GM12874 (cell line): ENCODE measurements around the gene MRNIP.

ENCODE experiments used
- TF ChIP-seq, protein P1 (sequence below): IDR thresholded peaks from 2 replicates; pipeline ENCODE4 v1.5.1; 2011; ENCODE audit warnings: low read depth, mild to moderate bottlenecking, control low read depth, low read length, moderate library complexity; ENCODE audit not compliant: insufficient read depth

MRNIP gene

DNA sequence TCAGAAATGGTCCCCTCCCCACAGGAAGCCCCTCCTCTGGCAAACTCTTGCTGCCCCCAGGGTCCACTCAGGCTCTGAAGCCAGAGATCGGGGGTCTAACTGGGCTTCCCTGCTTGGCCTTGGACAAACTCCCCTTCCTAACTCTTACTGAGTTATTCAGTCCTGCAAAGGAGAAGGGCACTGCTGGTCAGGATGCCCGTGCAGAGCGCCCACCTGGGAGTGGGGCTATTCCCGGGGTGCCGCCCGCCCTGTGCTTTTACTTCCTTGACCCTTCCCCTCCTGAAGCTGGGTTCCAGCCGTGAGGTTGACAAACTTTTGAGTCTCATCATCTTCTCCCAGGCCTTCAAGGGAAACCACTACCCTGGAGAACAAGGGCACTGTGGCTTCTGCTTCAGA, 44.1 kb upstream of the MRNIP start:
- TF ChIP-seq, protein P1, sequence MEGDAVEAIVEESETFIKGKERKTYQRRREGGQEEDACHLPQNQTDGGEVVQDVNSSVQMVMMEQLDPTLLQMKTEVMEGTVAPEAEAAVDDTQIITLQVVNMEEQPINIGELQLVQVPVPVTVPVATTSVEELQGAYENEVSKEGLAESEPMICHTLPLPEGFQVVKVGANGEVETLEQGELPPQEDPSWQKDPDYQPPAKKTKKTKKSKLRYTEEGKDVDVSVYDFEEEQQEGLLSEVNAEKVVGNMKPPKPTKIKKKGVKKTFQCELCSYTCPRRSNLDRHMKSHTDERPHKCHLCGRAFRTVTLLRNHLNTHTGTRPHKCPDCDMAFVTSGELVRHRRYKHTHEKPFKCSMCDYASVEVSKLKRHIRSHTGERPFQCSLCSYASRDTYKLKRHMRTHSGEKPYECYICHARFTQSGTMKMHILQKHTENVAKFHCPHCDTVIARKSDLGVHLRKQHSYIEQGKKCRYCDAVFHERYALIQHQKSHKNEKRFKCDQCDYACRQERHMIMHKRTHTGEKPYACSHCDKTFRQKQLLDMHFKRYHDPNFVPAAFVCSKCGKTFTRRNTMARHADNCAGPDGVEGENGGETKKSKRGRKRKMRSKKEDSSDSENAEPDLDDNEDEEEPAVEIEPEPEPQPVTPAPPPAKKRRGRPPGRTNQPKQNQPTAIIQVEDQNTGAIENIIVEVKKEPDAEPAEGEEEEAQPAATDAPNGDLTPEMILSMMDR = no peak

DNA sequence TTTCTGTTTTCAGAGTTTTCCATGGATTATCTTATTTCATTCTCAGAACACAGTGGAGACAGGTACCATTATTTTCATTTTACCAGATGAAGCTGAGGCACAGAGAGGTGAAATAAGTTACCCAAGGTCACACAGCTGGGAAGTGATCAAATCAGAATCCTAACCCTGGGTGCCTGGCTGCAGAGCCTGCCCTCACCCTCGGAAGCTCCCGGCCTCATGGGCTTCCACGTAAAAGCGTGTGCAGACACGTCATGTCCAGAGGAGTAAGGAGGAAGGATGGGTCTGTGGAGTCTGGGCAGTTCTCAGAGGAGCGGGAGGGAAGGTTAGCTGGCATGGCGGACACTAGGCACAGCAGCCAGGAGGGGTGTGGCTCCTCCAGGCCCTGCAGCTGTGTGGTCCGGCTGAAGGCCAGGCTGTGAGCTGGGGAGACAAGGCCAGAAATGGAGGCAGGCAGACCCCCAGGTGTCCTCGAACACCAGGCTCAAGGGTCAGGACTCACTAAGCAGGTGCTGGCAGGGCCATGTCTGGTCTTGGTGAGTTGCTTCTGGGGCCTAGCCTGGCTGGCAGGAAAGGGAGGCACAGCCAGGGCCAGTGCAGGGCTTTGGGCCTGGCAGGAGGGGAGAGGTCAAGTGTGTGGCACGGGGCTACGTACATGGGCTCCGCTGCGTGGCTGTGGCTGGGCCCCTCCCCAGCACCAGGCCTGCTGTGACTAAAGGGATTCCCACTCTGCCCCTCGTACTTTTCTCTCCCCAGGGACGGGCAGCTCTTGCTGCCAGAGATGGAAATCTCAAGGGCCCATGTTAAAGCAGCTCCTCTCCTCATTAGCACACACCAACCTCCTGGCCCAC, 43.5 kb upstream of the MRNIP start:
- TF ChIP-seq, protein P1 = no peak

DNA sequence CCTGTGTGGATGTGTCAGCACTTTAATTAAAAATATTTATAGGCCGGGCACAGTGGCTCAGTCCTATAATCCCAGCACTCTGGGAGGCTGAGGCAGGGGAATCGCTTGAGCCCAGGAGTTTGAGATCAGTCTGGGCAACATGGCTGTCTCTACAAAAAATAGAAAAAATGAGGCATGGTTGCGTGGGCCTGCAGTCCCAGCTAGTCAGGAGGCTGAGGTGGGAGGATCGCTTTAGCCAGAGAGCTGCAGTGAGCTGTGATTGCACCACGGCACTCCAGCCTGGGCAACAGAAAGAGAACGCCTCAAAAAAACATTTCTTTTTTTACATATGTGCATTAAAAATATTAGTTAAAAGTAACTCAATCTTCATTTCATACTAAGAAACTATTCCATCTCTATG, 42.8 kb upstream of the MRNIP start:
- TF ChIP-seq, protein P1 = no peak

DNA sequence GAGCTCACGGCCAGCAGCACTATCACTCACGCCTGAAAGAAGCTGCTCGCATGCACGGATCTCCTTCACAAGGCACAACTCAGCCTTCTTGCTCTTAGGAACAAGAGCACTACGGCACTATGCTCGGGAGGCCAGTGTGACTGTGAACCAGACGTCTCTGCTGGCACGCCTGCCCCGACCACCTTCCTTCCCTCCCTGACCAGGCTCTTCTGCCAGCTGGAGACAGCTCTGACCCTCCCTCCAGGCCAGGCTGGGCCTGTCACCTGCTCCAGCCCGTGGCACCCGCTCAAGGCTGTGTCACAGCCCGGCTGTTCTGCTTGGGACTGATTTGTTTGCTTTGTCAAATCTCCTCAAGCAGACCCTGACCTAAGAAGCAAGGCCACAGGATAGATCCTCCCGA, 42.1 kb upstream of the MRNIP start:
- TF ChIP-seq, protein P1 = no peak

DNA sequence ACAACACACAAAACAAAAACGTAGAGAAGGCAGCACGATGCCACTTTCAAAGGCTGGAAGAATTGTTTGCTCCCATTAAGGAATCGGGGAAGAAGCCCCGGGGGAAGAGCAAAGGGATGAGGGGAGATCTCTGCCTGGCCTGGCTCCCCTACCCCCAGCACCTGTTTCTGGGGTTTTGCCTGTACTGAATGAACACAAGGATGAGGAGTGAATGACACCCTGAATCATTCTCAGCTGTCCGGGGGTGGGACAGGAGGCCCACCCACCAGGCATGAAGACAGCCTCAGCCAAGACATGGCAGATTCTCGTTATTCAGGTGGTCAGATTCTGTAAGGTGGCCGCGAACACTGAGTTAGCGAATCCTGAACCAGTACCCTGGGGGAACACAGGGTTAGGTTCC, 41.6 kb upstream of the MRNIP start:
- TF ChIP-seq, protein P1 = no peak

DNA sequence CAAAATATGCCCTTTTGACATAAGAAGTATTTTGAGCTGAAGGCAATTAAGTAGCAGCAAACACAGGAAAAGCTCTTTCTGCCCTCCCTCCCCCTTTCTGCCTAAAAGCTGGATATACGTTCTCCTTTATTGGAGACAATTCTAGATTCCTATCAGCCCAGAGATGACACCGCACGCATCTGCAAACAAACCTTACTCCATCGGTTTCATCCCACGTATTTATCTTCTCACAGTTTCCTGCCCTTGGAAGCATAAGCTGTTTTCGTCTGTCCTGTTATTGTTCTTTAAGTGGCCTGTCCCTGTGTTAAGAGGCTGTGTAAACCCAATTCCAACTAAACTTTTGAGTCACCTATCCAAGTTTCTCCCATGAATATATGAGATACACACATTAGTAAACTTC, 37.2 kb upstream of the MRNIP start:
- TF ChIP-seq, protein P1 = no peak

DNA sequence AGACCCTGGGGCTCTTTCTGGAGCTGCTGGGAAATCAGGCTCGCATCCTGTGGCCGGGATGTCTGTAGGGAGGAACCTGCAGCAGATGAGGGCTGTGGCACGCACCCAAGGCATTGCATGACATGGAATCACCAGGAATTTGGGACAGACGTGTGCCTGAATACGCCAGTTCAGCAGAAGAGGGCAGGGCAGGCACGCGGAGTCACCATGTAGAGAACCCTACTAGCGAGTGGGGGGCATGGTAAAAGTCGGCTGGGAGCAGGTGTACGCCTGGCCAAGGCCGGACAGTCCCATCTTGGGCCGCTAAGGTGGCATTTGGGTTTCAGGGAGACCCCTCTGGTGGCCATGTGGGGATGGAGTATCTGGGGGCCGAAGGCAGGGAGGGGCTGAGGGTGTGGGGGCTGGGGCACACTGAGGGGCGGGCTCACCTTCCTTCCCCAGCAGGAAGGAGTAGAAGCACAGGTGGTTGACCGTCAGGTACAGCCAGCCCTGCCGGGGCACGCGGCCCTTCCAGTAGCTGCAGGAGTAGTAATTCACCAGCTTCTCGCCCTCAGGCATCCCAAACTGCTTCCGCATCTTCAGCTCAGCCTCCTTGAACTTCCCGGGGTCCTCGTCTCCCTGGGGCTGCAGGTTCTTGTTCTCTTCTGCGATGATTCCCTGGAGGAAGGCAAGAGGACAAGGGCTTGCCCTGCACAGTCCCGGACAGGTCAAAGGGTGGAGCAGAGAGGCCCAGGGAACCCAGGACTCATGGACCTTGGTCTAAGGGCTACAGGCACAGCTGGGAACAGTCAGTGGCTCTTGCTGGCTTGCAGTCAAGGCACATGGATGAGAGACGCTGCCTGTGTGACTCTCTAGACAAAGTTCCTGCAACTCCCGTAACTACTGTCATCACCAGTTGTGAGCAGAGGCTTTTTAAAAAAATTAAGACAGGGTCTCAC, 35.6 kb upstream of the MRNIP start:
- TF ChIP-seq, protein P1 = no peak
